T-helper 17 cell (primary cell): ENCODE data around the gene SLC66A2. TPM values are rescaled to one million over a fixed set of nuclear protein-coding genes. Genes with fewer than 3 reads are reported as not detected.

Source experiments
- ATAC-seq: fragments of 150-1000 bp; cut with Tn5 transposase; 2 replicates; pipeline ENCODE4 v1.10.0; 2021; ENCODE audit warnings: mild to moderate bottlenecking, moderate library complexity
- DNase-seq, 3 donors: peaks; one replicate each; pipeline versions ENCODE4 v3.0.0 to v3.0.0-alpha.2; 2020 to 2021
- H3K9me3 ChIP-seq: one replicate; pipeline ENCODE4 v1.7.0; 2013; ENCODE audit warnings: low read length, mild to moderate bottlenecking; ENCODE audit not compliant: control insufficient read depth, poor library complexity, severe bottlenecking
- H3K27ac Mint-ChIP-seq: one replicate; pipeline ENCODE4 v1.8.0; 2022; ENCODE audit warnings: mild to moderate bottlenecking, moderate library complexity, mixed read lengths
- H3K27me3 Mint-ChIP-seq: one replicate; pipeline ENCODE4 v1.8.0; 2022; ENCODE audit warnings: mixed read lengths
- H3K36me3 Mint-ChIP-seq: one replicate; pipeline ENCODE4 v1.8.0; 2022; ENCODE audit warnings: low read depth, mixed read lengths
- H3K4me1 Mint-ChIP-seq: one replicate; pipeline ENCODE4 v1.8.0; 2022; ENCODE audit warnings: mild to moderate bottlenecking, mixed read lengths
- H3K4me3 Mint-ChIP-seq: one replicate; pipeline ENCODE4 v1.8.0; 2022; ENCODE audit warnings: mild to moderate bottlenecking, moderate library complexity, mixed read lengths
- total RNA-seq, 4 donors: library from RNA in 2 of 4; stranded (reverse) in 2 of 4; gene quantifications; one replicate each; pipeline ENCODE4 v1.2.3 and lab custom pipeline; 2022 to 2026

Gene SLC66A2
- total RNA-seq, 2 donors from 2014 or later, result 43.6 to 56.9 TPM

DNA sequence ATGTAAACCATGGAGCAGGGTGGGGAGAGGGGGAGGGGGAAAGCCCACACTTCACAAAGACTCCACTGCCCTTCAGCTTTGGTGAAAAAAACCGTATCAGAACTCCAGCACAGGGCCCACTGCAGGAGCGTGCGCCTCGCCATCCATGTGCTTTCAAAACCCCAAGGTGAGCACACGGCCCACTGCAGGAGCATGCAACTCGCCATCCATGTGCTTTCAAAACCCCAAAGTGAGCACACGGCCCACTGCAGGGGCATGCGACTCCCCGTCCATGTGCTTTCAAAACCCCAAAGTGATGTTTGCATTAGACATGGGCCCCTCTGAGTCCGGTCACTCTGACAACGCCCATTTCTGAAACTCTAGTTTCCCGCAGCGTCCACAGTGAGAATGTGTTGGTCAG lies 29.1 kb upstream of the SLC66A2 start:
- H3K9me3 ChIP-seq, result no peaks in the 10 kb centered on the region
- H3K4me1 Mint-ChIP-seq, result peaks cover 39% of the 10 kb centered on the region

DNA sequence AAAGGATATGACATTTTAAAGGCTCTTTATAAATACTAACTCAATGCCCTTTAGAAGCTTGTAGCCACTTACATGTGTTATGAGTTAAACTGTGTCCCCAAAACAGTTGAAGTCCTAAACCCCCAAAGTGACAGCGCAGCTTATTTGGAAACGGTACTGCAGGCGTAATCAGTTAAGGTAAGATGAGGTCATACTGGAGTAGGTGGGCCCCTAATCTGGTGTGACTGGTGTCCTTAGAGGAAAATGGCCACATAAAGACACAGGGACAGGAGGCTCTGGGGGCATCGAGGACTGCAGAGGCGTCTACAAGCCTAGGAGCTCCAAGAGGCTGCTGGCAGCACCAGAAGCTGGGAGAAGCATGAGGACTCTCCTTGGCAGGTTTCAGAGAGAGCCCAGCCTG lies 28.4 kb upstream of the SLC66A2 start:
- Mint-ChIP-seq H3K4me1 (peaks cover 34% of the 10 kb centered on the region), H3K36me3 (no peaks in the 10 kb centered on the region), H3K27ac (no peak overlapping the region), H3K4me3 (no peak overlapping the region), H3K27me3 (no peaks in the 10 kb centered on the region)
- ATAC-seq, result no peak
- no peak for DNase-seq
- no peaks in the 10 kb centered on the region for H3K9me3 ChIP-seq

More for the DNA sequence above, 29.1 kb upstream of the SLC66A2 start:
- ATAC-seq (no peak), DNase-seq (no peak)
- Mint-ChIP-seq H3K36me3 (no peaks in the 10 kb centered on the region), H3K27me3 (no peaks in the 10 kb centered on the region), H3K27ac (no peak overlapping the region), H3K4me3 (no peak overlapping the region)

- ATAC-seq, result no peak
- no peaks in the 10 kb centered on the region for H3K27me3 Mint-ChIP-seq
- peaks cover 14% of the 10 kb centered on the region for H3K4me1 Mint-ChIP-seq
- no peak overlapping the region for H3K27ac Mint-ChIP-seq
- DNase-seq, result no peak
- peaks cover 5% of the 10 kb centered on the region for H3K36me3 Mint-ChIP-seq
- no peaks in the 10 kb centered on the region for H3K9me3 ChIP-seq
- no peak overlapping the region for H3K4me3 Mint-ChIP-seq
Measured at GRCh38 chr18:79975985-79976680, 24.7 kb upstream of the SLC66A2 start.

DNA sequence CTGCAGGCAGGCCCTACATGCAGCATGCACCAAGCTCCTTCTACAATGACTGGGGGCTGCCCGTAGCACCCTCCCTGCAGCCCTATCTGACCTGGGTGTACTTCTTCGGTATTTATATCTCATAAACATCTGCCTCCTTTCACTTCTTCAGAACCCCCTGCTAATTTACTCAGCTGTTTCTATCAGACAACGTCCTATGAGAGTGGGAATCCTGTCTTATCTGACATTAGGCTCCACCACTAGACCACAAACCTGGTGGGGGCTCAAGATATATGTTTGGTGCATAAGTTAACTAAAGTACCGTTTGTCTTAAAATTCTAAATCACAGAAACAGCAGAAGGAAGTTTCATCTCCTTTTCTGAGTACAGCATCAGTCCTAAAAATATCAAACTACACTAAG lies 23.6 kb upstream of the SLC66A2 start:
- Mint-ChIP-seq H3K4me1 (peaks cover 14% of the 10 kb centered on the region), H3K36me3 (peaks cover 5% of the 10 kb centered on the region), H3K27ac (no peak overlapping the region), H3K4me3 (no peak overlapping the region), H3K27me3 (no peaks in the 10 kb centered on the region)
- no peaks in the 10 kb centered on the region for H3K9me3 ChIP-seq
- ATAC-seq, result no peak
- DNase-seq, result no peak

DNA sequence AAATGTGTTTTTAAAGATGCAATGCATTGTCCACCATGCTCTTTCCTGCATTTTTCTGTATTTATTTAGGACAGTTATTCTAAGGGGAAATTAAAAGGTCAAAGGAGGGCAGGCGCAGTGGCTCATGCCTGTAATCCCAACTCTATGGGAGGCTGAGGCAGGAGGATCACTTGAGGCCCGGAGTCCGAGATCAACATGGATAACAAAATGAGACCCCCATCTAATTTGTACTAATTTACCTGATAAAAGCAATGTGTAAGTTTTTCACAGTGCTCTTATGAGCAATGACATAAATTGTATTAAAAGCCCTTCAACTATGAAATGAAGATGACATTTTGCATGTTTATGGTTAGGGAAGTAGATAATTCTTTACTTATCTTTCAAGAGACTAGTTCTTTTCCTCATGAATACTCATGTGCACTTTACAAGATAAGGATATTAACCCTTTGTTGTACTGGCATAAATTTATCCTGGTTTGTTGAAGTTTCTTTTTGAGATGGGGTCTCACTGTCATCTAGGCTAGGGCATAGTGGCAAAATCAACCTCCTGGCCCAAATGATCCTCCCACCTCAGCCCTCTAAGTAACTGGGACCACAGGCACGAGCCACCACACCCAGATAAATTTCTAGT lies 22.7 kb upstream of the SLC66A2 start:
- no peaks in the 10 kb centered on the region for H3K27me3 Mint-ChIP-seq
- H3K27ac Mint-ChIP-seq, result no peak overlapping the region
- no peak for ATAC-seq
- H3K4me3 Mint-ChIP-seq, result no peak overlapping the region
- H3K4me1 Mint-ChIP-seq, result peaks cover 14% of the 10 kb centered on the region
- peaks cover 5% of the 10 kb centered on the region for H3K36me3 Mint-ChIP-seq
- DNase-seq, result no peak
- H3K9me3 ChIP-seq, result no peaks in the 10 kb centered on the region

GRCh38 chr18:79973517-79973916 lies 22.1 kb upstream of the SLC66A2 start:
- ATAC-seq (no peak), DNase-seq (no peak)
- no peaks in the 10 kb centered on the region for H3K27me3 Mint-ChIP-seq
- H3K4me3 Mint-ChIP-seq, result no peak overlapping the region
- peaks cover 5% of the 10 kb centered on the region for H3K36me3 Mint-ChIP-seq
- H3K27ac Mint-ChIP-seq, result no peak overlapping the region
- peaks cover 14% of the 10 kb centered on the region for H3K4me1 Mint-ChIP-seq
- no peaks in the 10 kb centered on the region for H3K9me3 ChIP-seq

DNA sequence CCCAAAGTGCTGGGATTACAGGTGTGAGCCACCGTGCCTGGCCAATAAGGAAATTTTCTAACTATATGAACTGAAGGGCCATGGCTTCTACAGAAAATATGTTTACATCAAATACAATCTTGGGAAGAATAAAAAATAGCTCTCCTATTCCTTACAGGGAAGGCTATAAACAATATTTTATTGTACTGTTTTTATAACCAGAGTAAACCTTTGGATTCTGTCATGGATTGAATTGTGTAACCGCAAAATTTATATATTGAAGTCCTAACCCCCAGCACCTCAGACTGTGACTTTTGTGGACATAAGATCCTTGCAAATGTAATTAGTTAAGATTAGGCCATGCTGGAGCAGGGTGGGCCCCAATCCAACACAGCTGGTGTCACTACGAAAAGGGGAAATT lies 21.3 kb upstream of the SLC66A2 start:
- Mint-ChIP-seq H3K36me3 (peaks cover 5% of the 10 kb centered on the region), H3K27ac (no peak overlapping the region), H3K27me3 (no peaks in the 10 kb centered on the region), H3K4me3 (no peak overlapping the region), H3K4me1 (peaks cover 9% of the 10 kb centered on the region)
- no peaks in the 10 kb centered on the region for H3K9me3 ChIP-seq
- ATAC-seq (no peak), DNase-seq (no peak)

DNA sequence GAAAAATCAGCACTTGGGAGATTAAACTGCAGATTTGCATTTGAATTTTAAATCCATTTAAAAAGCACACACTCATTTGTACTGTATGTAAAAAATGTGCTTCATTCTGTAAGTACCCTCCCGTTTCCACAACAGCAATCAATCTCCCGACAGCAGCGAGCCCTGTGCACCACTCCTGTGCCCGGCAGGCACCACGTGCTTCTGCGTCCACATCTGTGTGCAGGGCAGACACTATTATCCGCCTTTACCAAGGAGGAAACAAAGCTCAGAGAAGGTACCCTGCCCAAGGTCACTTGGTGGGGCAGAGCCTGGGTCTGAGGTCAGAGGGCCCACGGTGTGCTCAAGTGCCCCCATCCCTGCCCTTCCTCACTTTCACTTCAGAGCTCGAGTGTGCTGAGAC lies 20.5 kb upstream of the SLC66A2 start:
- no peaks in the 10 kb centered on the region for H3K9me3 ChIP-seq
- no peak for ATAC-seq
- no peak for DNase-seq
- Mint-ChIP-seq H3K4me3 (no peak overlapping the region), H3K4me1 (peaks cover 11% of the 10 kb centered on the region), H3K27me3 (no peaks in the 10 kb centered on the region), H3K27ac (peak overlapping the region; percentile 43), H3K36me3 (peaks cover 5% of the 10 kb centered on the region)

DNA sequence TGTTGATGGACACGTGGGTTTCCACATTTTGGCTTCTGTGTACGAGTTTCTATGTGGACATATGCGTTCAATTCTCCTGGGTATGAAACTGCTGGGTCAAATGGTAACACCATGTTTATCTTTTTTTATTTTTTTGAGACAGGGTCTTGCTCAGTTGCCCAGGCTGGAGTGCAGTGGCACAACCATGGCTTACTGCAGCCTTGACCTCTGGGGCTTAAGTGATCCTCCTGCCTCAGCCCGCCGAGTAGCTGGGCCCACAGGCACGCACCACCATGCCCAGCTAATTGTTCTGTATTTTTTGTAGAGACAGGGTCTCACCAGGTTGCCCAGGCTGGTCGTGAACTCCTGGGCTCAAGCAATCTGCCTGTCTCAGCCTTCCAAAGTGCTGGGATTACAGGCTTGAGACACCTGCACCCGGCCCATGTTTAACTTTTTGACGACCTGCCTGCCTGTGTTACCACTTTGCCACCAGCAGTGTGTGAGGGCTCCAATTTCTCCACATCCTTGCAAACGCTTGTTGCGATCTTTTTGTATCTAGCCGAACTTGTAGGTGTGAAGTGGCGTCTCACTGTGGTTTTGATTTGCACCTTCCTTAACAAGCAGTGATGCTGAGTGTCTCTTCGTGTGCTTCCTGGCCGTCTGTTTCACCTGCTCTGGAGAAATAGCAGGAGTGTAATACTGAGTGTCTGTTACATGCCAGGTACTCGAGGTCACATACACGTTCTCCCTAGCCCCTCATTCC lies 19.9 kb upstream of the SLC66A2 start:
- Mint-ChIP-seq H3K27ac (peak overlapping the region; percentile 43), H3K27me3 (no peaks in the 10 kb centered on the region), H3K36me3 (peaks cover 5% of the 10 kb centered on the region), H3K4me1 (peaks cover 11% of the 10 kb centered on the region), H3K4me3 (no peak overlapping the region)
- no peaks in the 10 kb centered on the region for H3K9me3 ChIP-seq
- DNase-seq (no peak), ATAC-seq (no peak)

DNA sequence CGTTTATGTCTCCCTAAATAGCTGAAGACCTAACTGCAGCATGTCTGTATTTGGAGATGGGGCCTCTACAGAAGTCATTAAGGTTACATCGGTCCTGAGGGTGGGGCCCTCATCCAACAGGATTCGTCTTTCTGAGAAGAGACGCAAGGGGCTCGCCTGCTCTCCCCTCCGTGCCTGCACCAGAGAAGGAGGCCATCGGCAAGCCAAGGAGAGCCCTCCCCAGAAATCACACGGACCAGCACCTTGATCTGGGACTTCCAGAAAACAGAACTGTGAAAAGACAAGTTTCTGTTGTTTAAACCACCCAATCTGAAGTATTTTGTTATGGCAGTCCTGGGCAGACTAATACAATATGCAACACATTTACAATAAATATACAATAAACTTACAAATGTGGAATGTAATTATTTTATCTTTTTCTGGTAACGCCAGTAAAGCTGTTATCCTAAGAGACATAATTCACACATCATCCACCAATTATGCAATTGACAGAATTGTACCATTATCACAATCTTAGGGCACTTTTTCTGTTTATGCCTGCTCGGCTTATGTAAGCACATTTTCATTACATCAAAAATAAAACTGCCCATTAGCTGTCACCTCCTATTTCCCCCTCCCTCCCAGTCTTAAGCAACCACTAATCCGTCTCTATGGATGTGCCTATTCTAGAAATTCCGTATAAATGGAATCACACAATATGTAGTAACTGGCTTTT lies 19.1 kb upstream of the SLC66A2 start:
- no peaks in the 10 kb centered on the region for H3K9me3 ChIP-seq
- Mint-ChIP-seq H3K36me3 (peaks cover 5% of the 10 kb centered on the region), H3K27ac (no peak overlapping the region), H3K27me3 (no peaks in the 10 kb centered on the region), H3K4me3 (no peak overlapping the region), H3K4me1 (peaks cover 9% of the 10 kb centered on the region)
- no peak for ATAC-seq
- DNase-seq, result no peak

GRCh38 chr18:79965119-79965902 lies 13.9 kb upstream of the SLC66A2 start:
- peaks cover 2% of the 10 kb centered on the region for H3K36me3 Mint-ChIP-seq
- peaks cover 19% of the 10 kb centered on the region for H3K4me1 Mint-ChIP-seq

GRCh38 chr18:79964330-79965118 lies 13.1 kb upstream of the SLC66A2 start, which contains the start of gene HSBP1L1:
Gene HSBP1L1 (plus strand): TSS chr18:79964643. CDS start chr18:79964736, 93 bp downstream.
- DNase-seq (peak; percentile 50 to 61 (median 53)), ATAC-seq (peak; percentile 81)
- Mint-ChIP-seq H3K27me3 (peaks cover 7% of the 10 kb centered on the region), H3K36me3 (peaks cover 2% of the 10 kb centered on the region), H3K4me3 (peak within 1 kb of the TSS; percentile 83), H3K27ac (peak within 1 kb of the TSS; percentile 92), H3K4me1 (peaks cover 19% of the 10 kb centered on the region)
- H3K9me3 ChIP-seq, result no peaks in the 10 kb centered on the region

More at GRCh38 chr18:79965119-79965902, 13.9 kb upstream of the SLC66A2 start:
- Mint-ChIP-seq H3K27me3 (peaks cover 7% of the 10 kb centered on the region), H3K27ac (peak overlapping the region; percentile 57), H3K4me3 (peak overlapping the region; percentile 82)
- ATAC-seq (peak; percentile 38), DNase-seq (no peak)
- no peaks in the 10 kb centered on the region for H3K9me3 ChIP-seq
